Measurements from ENCODE around the gene SLC16A14. TPM values are rescaled to one million over a fixed set of nuclear protein-coding genes. Genes with fewer than 3 reads are reported as not detected.

The SLC16A14 gene
- total RNA-seq, 1 experiment from 2014 or later, result 3.2 TPM

DNA sequence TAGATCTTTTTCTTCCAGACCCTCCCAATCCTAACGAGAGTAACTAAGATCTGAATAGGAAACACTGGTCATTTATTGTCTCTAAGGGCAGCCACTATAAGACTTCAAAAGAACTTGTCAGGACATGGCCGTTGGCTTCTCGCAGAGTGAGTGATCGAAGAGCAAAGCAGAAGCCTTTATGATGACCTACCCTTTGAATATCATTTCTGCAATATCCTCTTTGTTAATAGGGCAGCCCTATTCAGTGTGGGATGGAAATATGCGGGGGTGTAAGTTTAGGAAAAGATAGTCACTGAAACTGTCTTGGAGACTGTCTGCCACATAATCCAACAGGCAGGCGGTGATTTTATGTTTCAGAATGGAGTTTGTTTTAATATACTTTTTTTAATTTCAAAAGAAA lies 75.5 kb downstream of the SLC16A14 start:
- DNase-seq (ENCODE audit: low read depth, low spot score) (no peak), ATAC-seq (no peak)
- in situ Hi-C loops (cut with HindIII; ENCODE audit: low pct_unique_long_range_greater_than_20kb, low sequenced_read_pairs) (no loop called here), intact Hi-C loops (cut with micrococcal nuclease; ENCODE audit: unreplicated experiment) (no loop called here)
- H3K36me3 ChIP-seq (ENCODE audit: control insufficient read depth, insufficient read depth, low read length), result no peaks in the 10 kb centered on the region
- TF ChIP-seq, protein P1, sequence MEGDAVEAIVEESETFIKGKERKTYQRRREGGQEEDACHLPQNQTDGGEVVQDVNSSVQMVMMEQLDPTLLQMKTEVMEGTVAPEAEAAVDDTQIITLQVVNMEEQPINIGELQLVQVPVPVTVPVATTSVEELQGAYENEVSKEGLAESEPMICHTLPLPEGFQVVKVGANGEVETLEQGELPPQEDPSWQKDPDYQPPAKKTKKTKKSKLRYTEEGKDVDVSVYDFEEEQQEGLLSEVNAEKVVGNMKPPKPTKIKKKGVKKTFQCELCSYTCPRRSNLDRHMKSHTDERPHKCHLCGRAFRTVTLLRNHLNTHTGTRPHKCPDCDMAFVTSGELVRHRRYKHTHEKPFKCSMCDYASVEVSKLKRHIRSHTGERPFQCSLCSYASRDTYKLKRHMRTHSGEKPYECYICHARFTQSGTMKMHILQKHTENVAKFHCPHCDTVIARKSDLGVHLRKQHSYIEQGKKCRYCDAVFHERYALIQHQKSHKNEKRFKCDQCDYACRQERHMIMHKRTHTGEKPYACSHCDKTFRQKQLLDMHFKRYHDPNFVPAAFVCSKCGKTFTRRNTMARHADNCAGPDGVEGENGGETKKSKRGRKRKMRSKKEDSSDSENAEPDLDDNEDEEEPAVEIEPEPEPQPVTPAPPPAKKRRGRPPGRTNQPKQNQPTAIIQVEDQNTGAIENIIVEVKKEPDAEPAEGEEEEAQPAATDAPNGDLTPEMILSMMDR (IDR thresholded peaks at IDR 0.05), result no peak
- no peak for TF ChIP-seq SIN3A (IDR thresholded peaks at IDR 0.05; ENCODE audit: borderline replicate concordance, insufficient read depth, low read depth, low read length)
- no peak for TF ChIP-seq TCF7L2 (IDR thresholded peaks at IDR 0.05; ENCODE audit: low read depth, low read length)
- TF ChIP-seq POLR2AphosphoS5 (IDR thresholded peaks at IDR 0.05; ENCODE audit: low read depth, low read length), result no peak
- TF ChIP-seq, protein P2, sequence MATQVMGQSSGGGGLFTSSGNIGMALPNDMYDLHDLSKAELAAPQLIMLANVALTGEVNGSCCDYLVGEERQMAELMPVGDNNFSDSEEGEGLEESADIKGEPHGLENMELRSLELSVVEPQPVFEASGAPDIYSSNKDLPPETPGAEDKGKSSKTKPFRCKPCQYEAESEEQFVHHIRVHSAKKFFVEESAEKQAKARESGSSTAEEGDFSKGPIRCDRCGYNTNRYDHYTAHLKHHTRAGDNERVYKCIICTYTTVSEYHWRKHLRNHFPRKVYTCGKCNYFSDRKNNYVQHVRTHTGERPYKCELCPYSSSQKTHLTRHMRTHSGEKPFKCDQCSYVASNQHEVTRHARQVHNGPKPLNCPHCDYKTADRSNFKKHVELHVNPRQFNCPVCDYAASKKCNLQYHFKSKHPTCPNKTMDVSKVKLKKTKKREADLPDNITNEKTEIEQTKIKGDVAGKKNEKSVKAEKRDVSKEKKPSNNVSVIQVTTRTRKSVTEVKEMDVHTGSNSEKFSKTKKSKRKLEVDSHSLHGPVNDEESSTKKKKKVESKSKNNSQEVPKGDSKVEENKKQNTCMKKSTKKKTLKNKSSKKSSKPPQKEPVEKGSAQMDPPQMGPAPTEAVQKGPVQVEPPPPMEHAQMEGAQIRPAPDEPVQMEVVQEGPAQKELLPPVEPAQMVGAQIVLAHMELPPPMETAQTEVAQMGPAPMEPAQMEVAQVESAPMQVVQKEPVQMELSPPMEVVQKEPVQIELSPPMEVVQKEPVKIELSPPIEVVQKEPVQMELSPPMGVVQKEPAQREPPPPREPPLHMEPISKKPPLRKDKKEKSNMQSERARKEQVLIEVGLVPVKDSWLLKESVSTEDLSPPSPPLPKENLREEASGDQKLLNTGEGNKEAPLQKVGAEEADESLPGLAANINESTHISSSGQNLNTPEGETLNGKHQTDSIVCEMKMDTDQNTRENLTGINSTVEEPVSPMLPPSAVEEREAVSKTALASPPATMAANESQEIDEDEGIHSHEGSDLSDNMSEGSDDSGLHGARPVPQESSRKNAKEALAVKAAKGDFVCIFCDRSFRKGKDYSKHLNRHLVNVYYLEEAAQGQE (IDR thresholded peaks at IDR 0.05; ENCODE audit: insufficient read depth in 1 of 2, low read depth in 2 of 2, low read length in 1 of 2), result no peak
- H3K9me3 ChIP-seq (ENCODE audit: control insufficient read depth, insufficient read depth, low read depth, low read length), result no peaks in the 10 kb centered on the region
- no peaks in the 10 kb centered on the region for H3K27me3 ChIP-seq (ENCODE audit: control insufficient read depth, insufficient read depth, low read length)
- H3K27ac ChIP-seq (ENCODE audit: low read length), result no peak overlapping the region
- BruUV-seq (replicated peaks), result no TSS peak
- H3K4me1 ChIP-seq (ENCODE audit: control insufficient read depth, insufficient read depth, low read length), result no peaks in the 10 kb centered on the region
- no peak overlapping the region for H3K4me3 ChIP-seq (ENCODE audit: low read depth in 2 of 2, low read length in 2 of 2)
- CTCF ChIA-PET, result no interaction called here
- POLR2A ChIA-PET, result no interaction called here

Other genes with a start within 250 kb of the SLC16A14 start
- 368 TPM for gene TRIP12, start 146.9 kb downstream of the SLC16A14 start, total RNA-seq (2021; ENCODE audit: unreplicated experiment)
- 3.9 TPM for gene FBXO36, start 146.4 kb downstream of the SLC16A14 start, total RNA-seq (2021; ENCODE audit: unreplicated experiment)
- 6.2 TPM for gene SP110, start 151.1 kb upstream of the SLC16A14 start, total RNA-seq (2021; ENCODE audit: unreplicated experiment)
- gene SP140, start 156.8 kb upstream of the SLC16A14 start, total RNA-seq (2021; ENCODE audit: unreplicated experiment), result 1.1 TPM